Activated T-cell treated with anti-CD3 and anti-CD28 coated beads, Interleukin-2, amount 50 U/mL, for 24 hours (primary cell): ENCODE measurements around the gene CNGB1.
"Not testable (repeated sequence)": the region's sequence is repeated elsewhere in the genome, so short reads cannot be mapped to it uniquely, and the experiment has no call there.

Source experiments
- DNase-seq: peaks from one replicate; pipeline ENCODE4 v3.0.0-alpha.2; 2020
- H3K27ac Mint-ChIP-seq: 2 replicates; pipeline ENCODE4 v1.8.0; 2020; ENCODE audit warnings: mild to moderate bottlenecking, mixed read lengths
- H3K27me3 Mint-ChIP-seq: 2 replicates; pipeline ENCODE4 v1.8.0; 2020; ENCODE audit warnings: mixed read lengths
- H3K36me3 Mint-ChIP-seq: 2 replicates; pipeline ENCODE4 v1.8.0; 2020; ENCODE audit warnings: low read depth, mixed read lengths
- H3K4me1 Mint-ChIP-seq: 2 replicates; pipeline ENCODE4 v1.8.0; 2020; ENCODE audit warnings: low read depth, mixed read lengths
- H3K4me3 Mint-ChIP-seq: 2 replicates; pipeline ENCODE4 v1.8.0; 2020; ENCODE audit warnings: mild to moderate bottlenecking, moderate library complexity, mixed read lengths
- H3K9me3 Mint-ChIP-seq: 2 replicates; pipeline ENCODE4 v1.8.0; 2020; ENCODE audit warnings: mixed read lengths

The CNGB1 gene

GRCh38 chr16:57842601-57843000 lies 128.3 kb downstream of the CNGB1 start:
- no peaks in the 10 kb centered on the region for H3K27me3 Mint-ChIP-seq
- peaks cover 4% of the 10 kb centered on the region for H3K4me1 Mint-ChIP-seq
- H3K36me3 Mint-ChIP-seq = no peaks in the 10 kb centered on the region
- no peak overlapping the region for H3K27ac Mint-ChIP-seq
- H3K9me3 Mint-ChIP-seq = no peaks in the 10 kb centered on the region
- no peak overlapping the region for H3K4me3 Mint-ChIP-seq
- no peak for DNase-seq

GRCh38 chr16:57840833-57841232 lies 130.1 kb downstream of the CNGB1 start:
- H3K4me1 Mint-ChIP-seq = no peaks in the 10 kb centered on the region
- H3K4me3 Mint-ChIP-seq = no peak overlapping the region
- DNase-seq = no peak
- no peaks in the 10 kb centered on the region for H3K27me3 Mint-ChIP-seq
- no peaks in the 10 kb centered on the region for H3K36me3 Mint-ChIP-seq
- no peaks in the 10 kb centered on the region for H3K9me3 Mint-ChIP-seq
- no peak overlapping the region for H3K27ac Mint-ChIP-seq

DNA sequence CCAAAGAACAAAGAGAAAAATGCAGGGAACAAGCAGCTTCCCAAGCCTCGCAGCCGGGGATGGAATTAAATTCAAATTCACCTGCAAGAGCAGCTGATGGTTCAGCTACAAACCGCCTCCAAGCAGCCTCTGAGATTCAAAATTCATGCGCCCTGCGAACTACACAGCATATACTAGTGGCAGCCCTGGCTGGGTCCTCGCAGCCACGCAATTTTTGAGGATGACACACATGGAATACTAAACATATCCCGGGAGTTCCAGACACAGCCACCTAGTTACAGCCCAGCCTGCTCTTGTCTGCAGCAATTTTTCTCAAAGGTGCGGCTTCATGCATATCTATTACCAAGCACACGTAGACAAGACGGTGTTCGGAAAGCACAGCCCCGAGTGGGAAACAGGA lies 132.8 kb downstream of the CNGB1 start:
- H3K4me3 Mint-ChIP-seq = no peak overlapping the region
- no peaks in the 10 kb centered on the region for H3K9me3 Mint-ChIP-seq
- H3K36me3 Mint-ChIP-seq = no peaks in the 10 kb centered on the region
- no peak overlapping the region for H3K27ac Mint-ChIP-seq
- H3K27me3 Mint-ChIP-seq = no peaks in the 10 kb centered on the region
- H3K4me1 Mint-ChIP-seq = no peaks in the 10 kb centered on the region
- DNase-seq = no peak

DNA sequence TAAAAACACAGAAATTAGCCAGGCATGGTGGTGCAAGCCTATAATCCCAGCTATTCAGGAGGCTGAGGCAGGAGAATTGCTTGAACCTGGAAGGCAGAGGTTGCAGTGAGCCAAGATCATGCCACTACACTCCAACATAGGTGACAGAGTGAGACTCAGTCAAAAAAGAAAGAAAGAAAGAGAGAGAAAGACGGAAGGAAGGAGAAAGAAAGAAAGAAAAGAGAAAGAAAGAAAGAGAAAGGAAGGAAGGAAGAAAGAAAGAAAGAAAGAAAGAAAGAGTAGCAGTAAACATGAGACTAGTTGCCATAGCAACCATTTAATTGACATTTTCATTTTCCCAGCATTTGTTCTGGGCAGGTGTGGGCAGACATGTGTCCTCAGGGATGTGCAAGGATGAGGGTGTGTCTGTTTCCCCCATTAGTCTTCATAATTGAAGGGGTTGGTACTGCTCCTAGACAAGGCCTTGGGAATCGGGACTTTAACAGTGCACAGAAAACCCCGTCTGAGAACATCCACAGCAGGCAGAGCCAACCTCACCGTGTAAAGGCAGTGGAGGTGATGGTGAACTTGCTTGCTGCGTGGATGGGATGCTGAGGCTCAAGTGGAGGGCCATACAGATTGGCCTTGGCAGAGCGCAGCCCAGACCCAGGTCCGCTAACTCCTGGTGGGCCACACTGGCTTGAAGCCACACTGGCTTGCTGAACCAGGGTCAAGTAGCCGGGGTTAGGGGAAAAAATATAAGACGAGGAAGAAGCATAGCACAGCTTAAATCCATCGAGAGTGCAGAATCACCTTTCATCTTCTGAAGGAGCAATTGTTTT lies 133.4 kb downstream of the CNGB1 start:
- H3K4me1 Mint-ChIP-seq = no peaks in the 10 kb centered on the region
- H3K27ac Mint-ChIP-seq = no peak overlapping the region
- no peaks in the 10 kb centered on the region for H3K27me3 Mint-ChIP-seq
- no peak overlapping the region for H3K4me3 Mint-ChIP-seq
- H3K36me3 Mint-ChIP-seq = no peaks in the 10 kb centered on the region
- DNase-seq = no peak
- no peaks in the 10 kb centered on the region for H3K9me3 Mint-ChIP-seq

- H3K36me3 Mint-ChIP-seq = not testable (repeated sequence)
These were observed 135.5 kb downstream of the CNGB1 start for GRCh38 chr16:57835439-57835838.

DNA sequence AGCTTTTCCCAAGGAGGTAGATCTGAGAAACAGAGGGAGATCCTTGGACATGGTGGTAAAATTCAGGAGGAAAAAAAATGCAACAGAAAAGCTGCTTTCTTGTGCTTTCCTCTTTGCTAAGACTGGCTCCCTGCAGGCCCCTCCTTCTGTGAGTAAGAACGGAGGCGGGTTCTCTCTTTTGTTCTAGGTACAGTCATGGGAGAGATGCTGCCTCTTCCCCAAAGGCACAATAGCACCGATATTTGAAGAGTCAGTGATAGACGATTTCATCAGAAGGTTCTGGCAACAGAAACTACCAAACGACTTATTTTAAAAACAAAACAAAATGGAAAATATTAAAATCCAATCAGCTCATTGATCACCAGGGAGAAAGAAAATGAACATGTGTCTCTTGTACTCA lies 136.0 kb downstream of the CNGB1 start:
- Mint-ChIP-seq H3K27me3 (no peaks in the 10 kb centered on the region), H3K9me3 (no peaks in the 10 kb centered on the region), H3K36me3 (no peaks in the 10 kb centered on the region), H3K4me1 (no peaks in the 10 kb centered on the region), H3K4me3 (no peak overlapping the region), H3K27ac (no peak overlapping the region)
- no peak for DNase-seq

More at GRCh38 chr16:57835439-57835838, 135.5 kb downstream of the CNGB1 start:
- not testable (repeated sequence) for H3K4me3 Mint-ChIP-seq, H3K27ac Mint-ChIP-seq, H3K4me1 Mint-ChIP-seq, H3K27me3 Mint-ChIP-seq, DNase-seq, H3K9me3 Mint-ChIP-seq
